ENCODE data around the gene KCNK18. TPM values are rescaled to one million over a fixed set of nuclear protein-coding genes. Genes with fewer than 3 reads are reported as not detected.

Gene KCNK18
- total and polyA plus RNA-seq, 2 of the 8 experiments (the other 6 are each of a cell fraction or from before 2014, with no cell fraction given), result not detected

DNA sequence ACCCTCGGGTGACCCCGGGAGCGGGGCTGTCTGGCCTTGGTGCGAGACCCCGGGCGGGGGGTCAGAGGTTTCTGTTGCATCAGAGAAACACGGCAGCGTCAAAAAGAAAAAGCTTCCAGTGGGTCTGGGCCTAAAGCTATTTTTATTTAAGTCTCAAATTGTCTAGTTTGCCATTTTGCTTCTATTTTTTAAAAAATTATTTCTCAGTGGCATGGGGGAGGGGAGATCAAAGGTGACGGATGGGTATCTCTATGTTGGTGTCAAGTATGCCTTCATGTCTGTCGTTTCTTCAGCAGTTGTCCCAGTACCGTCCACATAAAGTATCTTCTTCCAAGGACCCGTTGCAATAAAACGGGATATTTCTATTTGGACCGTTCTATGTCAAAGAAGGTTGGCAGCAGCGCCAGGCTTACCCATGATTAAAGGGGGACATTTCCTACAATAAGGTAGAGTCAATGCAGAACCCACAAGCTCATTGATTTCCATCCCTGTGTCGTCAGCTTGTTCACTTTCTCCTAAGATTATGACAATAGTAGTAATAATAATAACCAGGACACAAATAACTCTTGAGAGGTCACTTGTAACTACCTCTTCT lies 33.2 kb upstream of the KCNK18 start:
- no peak overlapping the region for H2BK12ac ChIP-seq (ENCODE audit: low read depth, low read length)
- no peak overlapping the region for H3K4ac ChIP-seq (replicated peaks; ENCODE audit: insufficient read length, low read depth, low read length)
- H4K20me1 ChIP-seq (replicated peaks in 1 of 2; ENCODE audit: control insufficient read depth in 1 of 2, insufficient read depth in 2 of 2, low read length in 2 of 2), result peaks cover 16 to 21% of the 10 kb centered on the region in 2 experiments
- POLR2A ChIA-PET (ENCODE audit: partially characterized antibody), result interaction anchor here (1.1 to 2.8 kb wide), 4 partner anchors 25 to 33 kb away, joined by 3 to 9 read pairs (median 4); partner anchors contain the start of gene VAX1
- H4K5ac ChIP-seq (ENCODE audit: insufficient read length, low read depth, low read length), result no peak overlapping the region
- H3K23me2 ChIP-seq (ENCODE audit: low read depth, low read length), result peaks cover 6% of the 10 kb centered on the region
- peaks cover 74 to 97% (median 92%) of the 10 kb centered on the region in 4 experiments for H3K27me3 ChIP-seq (replicated peaks in 1 of 4; ENCODE audit: control insufficient read depth in 3 of 4, extremely low read depth in 1 of 4, insufficient read depth in 3 of 4, low read length in 3 of 4)
- H2BK5ac ChIP-seq (ENCODE audit: low read depth, low read length), result no peak overlapping the region
- no peak overlapping the region for H4K8ac ChIP-seq (ENCODE audit: extremely low read depth, insufficient read depth, low read length)
- WGBS, 2 experiments (ENCODE audit: extremely low coverage in 1 of 2, insufficient coverage in 1 of 2, insufficient read length in 1 of 2, insufficient replicate concordance in 2 of 2, low coverage in 1 of 2, low lambda C conversion rate in 2 of 2, missing lambda C conversion rate in 1 of 2), result 9% methylated on average over 16 of the region's 16 CpGs; no CpG with 5 or more reads in 1 of the 2 experiments
- no peak overlapping the region for H2AK5ac ChIP-seq (ENCODE audit: low read depth, low read length)
- H3K79me1 ChIP-seq (ENCODE audit: low read depth, low read length), result no peaks in the 10 kb centered on the region
- H3K9me3 ChIP-seq (ENCODE audit: insufficient read depth in 2 of 2, low read depth in 1 of 2, low read length in 1 of 2), result no peaks in the 10 kb centered on the region
- H3K27ac ChIP-seq (ENCODE audit: low read depth, low read length), result no peak overlapping the region
- H3K79me2 ChIP-seq (ENCODE audit: control insufficient read depth in 1 of 2, insufficient read depth in 2 of 2, low read length in 2 of 2), result no peaks in the 10 kb centered on the region
- peak overlapping the region; percentile 46 to 78; a peak in 3 of 4 replicates for H3K4me2 ChIP-seq (ENCODE audit: insufficient read depth in 1 of 2, low read depth in 2 of 2, low read length in 2 of 2)
- peaks cover 8 to 27% (median 10%) of the 10 kb centered on the region in 4 experiments for H3K4me1 ChIP-seq (replicated peaks in 1 of 4; ENCODE audit: control insufficient read depth in 3 of 4, insufficient read depth in 4 of 4, low read length in 3 of 4)
- H2BK120ac ChIP-seq (replicated peaks; ENCODE audit: low read depth, low read length), result no peak overlapping the region
- no peak overlapping the region for H3K56ac ChIP-seq (replicated peaks; ENCODE audit: insufficient read length, low read depth, low read length)
- CTCF ChIA-PET (ENCODE audit: partially characterized antibody), result interaction anchor here (0.6 to 15.5 kb wide), 9 partner anchors 9 to 366 kb away, joined by 3 to 531 read pairs (median 5); partner anchors contain the start of gene VAX1
- TF ChIP-seq TEAD4 (IDR thresholded peaks at IDR 0.05; ENCODE audit: low read depth, low read length), result no peak
- TF ChIP-seq SP4 (IDR thresholded peaks at IDR 0.05; ENCODE audit: low read length), result no peak
- TF ChIP-seq EZH2 (IDR thresholded peaks at IDR 0.05; ENCODE audit: low read depth, low read length, severe bottlenecking), result peak; percentile 65
- no peak for TF ChIP-seq KDM4A (IDR thresholded peaks at IDR 0.05; ENCODE audit: low read depth, low read length, severe bottlenecking)
- TF ChIP-seq RNF2 (IDR thresholded peaks at IDR 0.05; ENCODE audit: borderline replicate concordance, low read depth, low read length, missing control alignments, poor library complexity, severe bottlenecking), result peak; percentile 73
- no peak for TF ChIP-seq MAFK (IDR thresholded peaks at IDR 0.05; ENCODE audit: low read depth, low read length)
- no peak overlapping the region for H3K18ac ChIP-seq (ENCODE audit: extremely low read depth, low read length)
- peak overlapping the region in 1 of 4 experiments; percentile 58; a peak in 3 of 8 replicates for H3K4me3 ChIP-seq (ENCODE audit: extremely low read depth in 1 of 4, insufficient read depth in 2 of 4, low read depth in 3 of 4, low read length in 4 of 4)
- H2BK15ac ChIP-seq (ENCODE audit: low read length), result no peak overlapping the region
- no peak for DNase-seq (ENCODE audit: low read depth in 1 of 2, low spot score in 2 of 2)
- H3K14ac ChIP-seq (ENCODE audit: insufficient read length), result no peak overlapping the region
- FAIRE-seq, result no peak
- no peak overlapping the region for H2BK20ac ChIP-seq (ENCODE audit: low read length)
- H2AFZ ChIP-seq (ENCODE audit: low read length), result no peak overlapping the region
- no peak overlapping the region for H3K23ac ChIP-seq (ENCODE audit: insufficient read length)
- H3K9ac ChIP-seq (replicated peaks in 1 of 4; ENCODE audit: extremely low read depth in 1 of 4, low read depth in 3 of 4, low read length in 3 of 4), result no peak overlapping the region
- no peak overlapping the region for H4K91ac ChIP-seq (replicated peaks; ENCODE audit: insufficient read length, low read length)
- H3K36me3 ChIP-seq (ENCODE audit: control insufficient read depth in 2 of 4, insufficient read depth in 4 of 4, low read length in 3 of 4), result 0 out of 8 replicates have a peak, but pooled peaks cover 0 to 3% (median 0%) of the 10 kb centered on the region in 4 experiments

Data from H1 (cell line).